NT2/D1 (cell line): ENCODE results near the gene NR2C2.

Source experiments
- SUZ12 ChIP-seq: IDR thresholded peaks from 2 replicates; pipeline ENCODE4 v1.6.1; 2011; ENCODE audit not compliant: insufficient read length, insufficient read depth; ENCODE audit errors: extremely low read depth
- YY1 ChIP-seq: IDR thresholded peaks from 2 replicates; pipeline ENCODE4 v1.6.1; 2011; ENCODE audit not compliant: insufficient read length, insufficient read depth
- ZNF274 ChIP-seq: IDR thresholded peaks from 2 replicates; pipeline ENCODE4 v1.6.1; 2011; ENCODE audit warnings: mild to moderate bottlenecking, low read depth, low read length

GRCh38 chr3:14947100-14947885 lies at the start of gene NR2C2:
- TF ChIP-seq YY1 (no peak), SUZ12 (no peak), ZNF274 (no peak)
